ENCODE measurements around the gene C5orf58.

The C5orf58 gene

GRCh38 chr5:170223360-170223759 lies 9.4 kb upstream of the C5orf58 start:
- no peak for TF ChIP-seq CTCF (conservative IDR thresholded peaks at IDR 0.05)
- no peak overlapping the region for H3K27ac ChIP-seq

GRCh38 chr5:170223906-170224305 lies 8.9 kb upstream of the C5orf58 start:
- no peak for TF ChIP-seq CTCF (conservative IDR thresholded peaks at IDR 0.05)
- no peak overlapping the region for H3K27ac ChIP-seq

GRCh38 chr5:170225326-170226128 lies 7.3 kb upstream of the C5orf58 start:
- no peak overlapping the region for H3K27ac ChIP-seq
- peak; percentile 93 for TF ChIP-seq CTCF (conservative IDR thresholded peaks at IDR 0.05)

DNA sequence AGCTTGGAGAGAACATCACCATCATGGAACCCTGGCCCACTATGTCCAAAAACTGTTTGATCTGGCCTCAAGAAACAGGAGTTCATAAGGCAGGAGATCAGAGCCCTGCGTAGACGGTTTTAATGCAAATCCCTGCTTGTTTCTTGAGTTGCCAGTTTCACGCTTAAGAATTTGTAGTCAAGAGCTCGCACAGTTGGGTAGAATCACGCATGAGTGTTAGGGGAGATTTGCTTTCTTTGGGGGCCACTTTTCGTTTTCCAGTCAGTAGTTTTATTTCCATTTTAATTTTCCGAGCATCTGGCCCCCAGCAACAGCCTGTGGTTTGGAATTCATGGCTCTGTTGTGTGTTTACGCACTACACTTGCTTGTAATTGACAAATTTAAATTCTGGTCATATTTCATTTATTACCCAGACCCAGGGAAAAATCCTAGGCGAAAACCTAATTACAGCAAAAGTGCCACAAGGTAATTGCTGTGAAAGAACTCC lies 6.6 kb upstream of the C5orf58 start:
- peak; percentile 64 for TF ChIP-seq CTCF (conservative IDR thresholded peaks at IDR 0.05)
- H3K27ac ChIP-seq: no peak overlapping the region

DNA sequence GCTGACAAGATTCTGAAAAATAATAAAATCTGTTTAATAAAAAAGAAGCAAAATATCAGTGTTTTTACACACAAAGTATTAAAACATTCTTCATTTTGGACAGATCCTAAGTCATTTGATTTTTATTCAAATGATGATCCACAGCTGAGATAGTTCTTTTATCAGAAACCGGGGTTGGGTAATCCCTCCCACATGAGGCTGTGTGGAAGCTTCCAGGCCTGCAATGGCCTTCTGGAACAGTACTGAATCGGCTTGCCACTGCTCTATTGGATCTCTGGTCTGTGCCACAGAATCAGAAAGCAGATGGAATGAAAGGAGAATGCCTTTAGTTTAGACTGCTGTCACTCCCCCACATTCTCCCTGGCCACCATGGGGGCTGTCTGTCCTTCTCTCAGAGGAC lies 6.1 kb upstream of the C5orf58 start:
- no peak overlapping the region for H3K27ac ChIP-seq
- TF ChIP-seq CTCF (conservative IDR thresholded peaks at IDR 0.05): no peak

DNA sequence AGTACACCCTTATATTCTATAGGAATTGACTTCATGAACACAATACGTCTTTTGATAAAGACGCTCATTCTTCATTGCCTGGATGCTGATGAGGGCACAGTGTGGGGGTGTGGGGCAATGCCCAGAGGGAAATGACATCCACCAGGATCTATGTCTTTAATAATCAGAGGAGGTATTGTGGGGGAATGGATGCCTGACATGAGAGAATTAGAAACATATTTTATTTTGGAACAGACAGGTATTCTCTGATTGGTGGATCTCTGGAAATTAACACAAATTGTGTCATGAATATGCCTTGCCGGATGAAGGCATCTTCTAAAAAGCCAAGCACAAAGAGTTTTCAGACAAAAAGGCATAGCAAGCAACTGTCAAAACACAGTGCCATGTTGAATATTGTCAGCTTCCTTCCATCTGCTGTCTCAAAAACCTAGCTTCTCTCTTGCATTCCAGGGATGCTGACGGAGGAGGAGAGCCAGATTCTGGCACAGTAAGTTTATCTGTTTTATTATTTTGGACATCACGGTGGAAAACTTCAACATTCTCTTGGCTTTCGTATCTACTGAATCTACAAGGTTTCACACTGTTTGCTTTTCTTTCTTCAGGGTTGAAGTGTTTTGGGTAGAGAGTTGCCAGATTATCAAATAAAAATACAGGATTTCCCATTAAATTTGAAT lies 3.9 kb upstream of the C5orf58 start:
- TF ChIP-seq CTCF (conservative IDR thresholded peaks at IDR 0.05): no peak
- no peak overlapping the region for H3K27ac ChIP-seq

GRCh38 chr5:170233358-170233892 lies 640 bp downstream of the C5orf58 start:
- no peak for TF ChIP-seq CTCF (conservative IDR thresholded peaks at IDR 0.05)

More at GRCh38 chr5:170233358-170233892, 640 bp downstream of the C5orf58 start:
- no peak overlapping the region for H3K27ac ChIP-seq
